HG03280 (cell line): Measurements from ENCODE around the gene TLE5.

Experiments used
- ATAC-seq: cut with Tn5 transposase; IDR thresholded peaks from one replicate; pipeline ENCODE4 v1.9.1; 2021; ENCODE audit warnings: mild to moderate bottlenecking, moderate library complexity; ENCODE audit not compliant: unreplicated experiment

The TLE5 gene

DNA sequence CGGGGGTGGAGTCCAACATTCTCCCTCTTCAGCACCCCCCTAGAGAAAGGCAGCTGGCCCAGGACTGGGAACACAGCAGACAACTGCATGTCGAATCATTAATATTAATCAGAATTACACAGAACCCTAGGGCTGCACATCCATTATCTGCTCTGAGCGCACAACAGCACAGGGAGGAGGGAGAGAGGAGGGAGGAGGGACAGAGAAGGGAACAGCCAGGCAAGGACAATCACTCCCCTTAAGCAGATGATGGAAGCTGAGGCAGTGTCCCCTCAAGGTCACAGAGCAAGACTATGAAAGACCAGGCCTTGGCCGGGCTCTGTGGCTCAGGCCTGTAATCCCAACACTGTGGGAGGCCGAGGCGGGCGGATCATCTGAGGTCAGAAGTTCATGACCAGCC lies 59.2 kb downstream of the TLE5 start:
- no peak for ATAC-seq
